IMR-90 (cell line): ENCODE data around the gene BLTP3B.

Source experiments
- BHLHE40 ChIP-seq: fragments of 150-350 bp; IDR thresholded peaks from 2 replicates; pipeline ENCODE4 v1.6.1; 2016; ENCODE audit warnings: mild to moderate bottlenecking, low read depth, low read length
- CEBPB ChIP-seq: IDR thresholded peaks from 2 replicates; pipeline ENCODE4 v1.6.1; 2012; ENCODE audit warnings: low read depth, low read length, improper control_type of control experiment
- CHD1 ChIP-seq: IDR thresholded peaks from 2 replicates; pipeline ENCODE4 v1.6.1; 2012; ENCODE audit warnings: low read depth, low read length, improper control_type of control experiment
- FOS ChIP-seq: fragments of 150-350 bp; IDR thresholded peaks from 2 replicates; pipeline ENCODE4 v1.6.1; 2016; ENCODE audit warnings: low read depth, low read length
- MAFK ChIP-seq: IDR thresholded peaks from 2 replicates; pipeline ENCODE4 v1.6.1; 2012; ENCODE audit warnings: low read depth, low read length, improper control_type of control experiment
- MXI1 ChIP-seq: IDR thresholded peaks from 2 replicates; pipeline ENCODE4 v1.6.1; 2012; ENCODE audit warnings: low read depth, mild to moderate bottlenecking, low read length, moderate library complexity, borderline replicate concordance
- NFE2L2 ChIP-seq: fragments of 150-350 bp; IDR thresholded peaks from 2 replicates; pipeline ENCODE4 v1.6.1; 2016; ENCODE audit warnings: low read depth, mild to moderate bottlenecking, low read length
- POLR2A ChIP-seq: IDR thresholded peaks from 2 replicates; pipeline ENCODE4 v1.6.1; 2012; ENCODE audit warnings: mild to moderate bottlenecking, low read depth, low read length
- RAD21 ChIP-seq: IDR thresholded peaks from 2 replicates; pipeline ENCODE4 v1.6.1; 2012; ENCODE audit warnings: low read length, improper control_type of control experiment
- RCOR1 ChIP-seq: IDR thresholded peaks from 2 replicates; pipeline ENCODE4 v1.6.1; 2012; ENCODE audit warnings: mild to moderate bottlenecking, low read length, improper control_type of control experiment; ENCODE audit not compliant: insufficient replicate concordance
- RFX5 ChIP-seq: IDR thresholded peaks from 2 replicates; pipeline ENCODE4 v1.8.0; 2012; ENCODE audit warnings: low read depth, mild to moderate bottlenecking, low read length, moderate library complexity
- SMC3 ChIP-seq: fragments of 150-350 bp; IDR thresholded peaks from 2 replicates; pipeline ENCODE4 v1.6.1; 2016; ENCODE audit warnings: low read depth, mild to moderate bottlenecking, antibody characterized with exemption, low read length, moderate library complexity
- TF ChIP-seq, protein P1 (sequence below): conservative IDR thresholded peaks from 2 replicates; pipeline ENCODE4 v1.5.1; 2012; ENCODE audit warnings: mild to moderate bottlenecking, low read depth, low read length, improper control_type of control experiment
- TF ChIP-seq, protein P2 (sequence below): fragments of 150-350 bp; IDR thresholded peaks from 2 replicates; pipeline ENCODE4 v1.6.1; 2017; ENCODE audit warnings: mild to moderate bottlenecking, antibody characterized with exemption, low read length, low read depth

DNA sequence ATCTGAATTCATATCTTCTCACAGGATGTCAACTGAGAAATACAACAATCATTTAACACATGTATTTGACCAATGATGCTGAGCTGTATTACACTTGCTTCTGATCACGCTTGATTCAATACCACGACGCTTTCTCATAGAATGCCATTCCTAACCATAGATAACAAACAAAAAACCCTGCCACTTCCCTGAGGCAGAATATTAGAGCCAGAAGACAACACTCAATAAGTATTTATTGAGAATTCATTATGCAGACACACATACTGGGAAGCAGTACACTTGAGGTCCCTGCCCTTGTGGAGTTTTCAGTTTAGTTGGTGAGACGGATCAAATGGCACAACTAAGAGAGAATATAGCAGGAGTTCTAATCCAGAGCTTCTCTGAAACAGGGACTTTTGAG is 32.4 kb downstream of the BLTP3B start:
- no peak for TF ChIP-seq CHD1
- TF ChIP-seq POLR2A = no peak
- TF ChIP-seq SMC3 = no peak
- TF ChIP-seq, protein P1, sequence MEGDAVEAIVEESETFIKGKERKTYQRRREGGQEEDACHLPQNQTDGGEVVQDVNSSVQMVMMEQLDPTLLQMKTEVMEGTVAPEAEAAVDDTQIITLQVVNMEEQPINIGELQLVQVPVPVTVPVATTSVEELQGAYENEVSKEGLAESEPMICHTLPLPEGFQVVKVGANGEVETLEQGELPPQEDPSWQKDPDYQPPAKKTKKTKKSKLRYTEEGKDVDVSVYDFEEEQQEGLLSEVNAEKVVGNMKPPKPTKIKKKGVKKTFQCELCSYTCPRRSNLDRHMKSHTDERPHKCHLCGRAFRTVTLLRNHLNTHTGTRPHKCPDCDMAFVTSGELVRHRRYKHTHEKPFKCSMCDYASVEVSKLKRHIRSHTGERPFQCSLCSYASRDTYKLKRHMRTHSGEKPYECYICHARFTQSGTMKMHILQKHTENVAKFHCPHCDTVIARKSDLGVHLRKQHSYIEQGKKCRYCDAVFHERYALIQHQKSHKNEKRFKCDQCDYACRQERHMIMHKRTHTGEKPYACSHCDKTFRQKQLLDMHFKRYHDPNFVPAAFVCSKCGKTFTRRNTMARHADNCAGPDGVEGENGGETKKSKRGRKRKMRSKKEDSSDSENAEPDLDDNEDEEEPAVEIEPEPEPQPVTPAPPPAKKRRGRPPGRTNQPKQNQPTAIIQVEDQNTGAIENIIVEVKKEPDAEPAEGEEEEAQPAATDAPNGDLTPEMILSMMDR = no peak
- no peak for TF ChIP-seq RFX5
- TF ChIP-seq FOS = no peak
- no peak for TF ChIP-seq RCOR1
- TF ChIP-seq, protein P2, sequence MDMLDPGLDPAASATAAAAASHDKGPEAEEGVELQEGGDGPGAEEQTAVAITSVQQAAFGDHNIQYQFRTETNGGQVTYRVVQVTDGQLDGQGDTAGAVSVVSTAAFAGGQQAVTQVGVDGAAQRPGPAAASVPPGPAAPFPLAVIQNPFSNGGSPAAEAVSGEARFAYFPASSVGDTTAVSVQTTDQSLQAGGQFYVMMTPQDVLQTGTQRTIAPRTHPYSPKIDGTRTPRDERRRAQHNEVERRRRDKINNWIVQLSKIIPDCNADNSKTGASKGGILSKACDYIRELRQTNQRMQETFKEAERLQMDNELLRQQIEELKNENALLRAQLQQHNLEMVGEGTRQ = no peak
- no peak for TF ChIP-seq MAFK
- no peak for TF ChIP-seq NFE2L2
- TF ChIP-seq CEBPB = no peak
- TF ChIP-seq RAD21 = no peak
- TF ChIP-seq MXI1 = no peak
- no peak for TF ChIP-seq BHLHE40
